Choroid plexus epithelial cell (primary cell): ENCODE measurements around the gene CMYA5.
"Not testable (repeated sequence)": the region's sequence is repeated elsewhere in the genome, so short reads cannot be mapped to it uniquely, and the experiment has no call there.

ENCODE experiments used
- DNase-seq: peaks from one replicate; pipeline ENCODE4 v3.0.0-alpha.2; 2010; ENCODE audit warnings: low read depth
- H3K4me3 ChIP-seq: 2 replicates; pipeline ENCODE4 v1.5.1; 2011; ENCODE audit warnings: low read depth, mild to moderate bottlenecking, control low read depth, low read length, moderate library complexity
- CTCF ChIP-seq: conservative IDR thresholded peaks from 2 replicates; pipeline ENCODE4 v1.5.1; 2011; ENCODE audit warnings: low read depth, mild to moderate bottlenecking, control low read depth, inconsistent platforms, low read length, moderate library complexity

The CMYA5 gene

DNA sequence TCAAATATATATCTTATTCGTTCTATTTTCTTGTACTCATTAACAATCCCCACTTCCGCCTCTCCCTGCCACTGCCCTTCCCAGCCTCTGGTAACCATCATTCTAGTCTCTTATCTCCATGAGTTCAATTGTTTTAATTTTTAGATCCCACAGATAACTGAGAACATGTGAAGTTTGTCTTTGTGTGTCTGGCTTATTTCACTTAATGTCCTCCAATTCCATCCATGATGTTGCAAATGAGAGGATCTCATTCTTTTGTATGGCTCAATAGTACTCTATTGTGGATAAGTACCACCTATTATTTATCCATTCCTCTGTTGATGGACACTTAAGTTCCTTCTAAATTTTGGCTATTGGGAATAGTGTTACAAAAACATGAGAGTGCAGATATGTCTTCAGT lies 17.2 kb upstream of the CMYA5 start:
- H3K4me3 ChIP-seq: no peak overlapping the region
- no peak for TF ChIP-seq CTCF
- DNase-seq: no peak

- not testable (repeated sequence) for H3K4me3 ChIP-seq, DNase-seq
Observed at GRCh38 chr5:79676354-79676753, 13.3 kb upstream of the CMYA5 start.

DNA sequence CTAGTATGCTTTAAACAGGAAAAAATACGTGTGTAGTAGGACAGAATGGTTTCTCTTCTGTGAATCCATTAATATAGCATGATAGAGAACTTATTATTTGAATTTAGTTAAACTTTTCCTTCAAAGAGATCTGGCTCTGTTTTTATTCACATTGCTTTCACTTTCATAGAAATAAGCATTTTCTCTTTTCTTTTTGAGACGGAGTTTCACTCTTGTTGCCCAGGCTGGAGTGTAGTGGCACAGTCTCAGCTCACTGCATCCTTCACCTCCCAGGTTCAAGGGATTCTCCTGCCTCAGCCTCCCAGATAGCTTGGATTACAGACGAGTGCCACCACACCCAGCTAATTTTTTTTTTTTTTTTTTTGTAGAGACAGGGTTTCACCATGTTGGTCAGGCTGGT lies 7.5 kb upstream of the CMYA5 start:
- H3K4me3 ChIP-seq, DNase-seq: not testable (repeated sequence)

DNA sequence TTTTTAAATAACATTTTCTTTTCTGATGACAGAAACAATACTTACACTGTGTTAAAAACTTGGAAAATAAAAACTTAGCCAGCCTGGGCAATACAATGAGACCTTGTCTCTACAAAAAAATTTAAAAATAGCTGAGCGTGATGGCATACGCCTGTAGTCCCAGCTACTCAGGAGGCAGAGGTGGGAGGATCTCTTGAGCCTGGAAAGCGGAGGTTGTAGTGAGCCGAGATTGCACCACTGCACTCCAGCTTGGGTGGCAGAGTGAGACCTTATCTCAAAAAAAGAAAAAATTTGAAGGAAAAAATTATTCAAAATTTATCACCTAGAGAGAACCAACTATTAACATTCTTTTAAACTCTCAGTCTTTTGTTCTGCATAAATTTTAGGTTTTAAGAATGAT lies 4.9 kb upstream of the CMYA5 start:
- no peak overlapping the region for H3K4me3 ChIP-seq
- no peak for TF ChIP-seq CTCF
- DNase-seq: no peak

- DNase-seq: no peak
- no peak for TF ChIP-seq CTCF
- H3K4me3 ChIP-seq: no peak overlapping the region
Observed at GRCh38 chr5:79685627-79686026, 4.0 kb upstream of the CMYA5 start.

DNA sequence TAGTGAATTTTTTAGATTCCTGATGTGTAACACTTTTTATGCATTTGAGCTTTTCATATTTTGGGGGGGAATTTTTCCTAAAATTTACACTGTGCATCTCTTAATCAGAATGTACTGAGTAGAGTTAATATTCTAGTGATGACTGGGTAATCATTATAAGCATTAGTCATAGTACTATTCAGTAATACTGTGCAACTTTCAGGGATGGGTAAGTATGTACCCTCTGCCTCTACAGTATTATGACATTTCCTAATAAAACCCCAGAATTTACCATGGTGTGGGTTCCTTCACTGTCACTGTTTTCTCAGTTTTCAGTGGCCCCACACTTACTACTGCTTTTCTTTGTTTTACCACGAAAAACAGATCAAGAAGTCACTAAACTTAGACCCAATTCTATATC lies 2.8 kb upstream of the CMYA5 start:
- no peak for TF ChIP-seq CTCF
- no peak for DNase-seq
- H3K4me3 ChIP-seq: no peak overlapping the region

- no peak for DNase-seq
- no peak for TF ChIP-seq CTCF
- no peak overlapping the region for H3K4me3 ChIP-seq
Observed at GRCh38 chr5:79687889-79688288, 1.7 kb upstream of the CMYA5 start.

- DNase-seq: no peak
- H3K4me3 ChIP-seq: no peak overlapping the region
- no peak for TF ChIP-seq CTCF
Observed at GRCh38 chr5:79691007-79691406, 1.4 kb downstream of the CMYA5 start.
